Naive thymus-derived CD4-positive, alpha-beta T cell (primary cell): ENCODE results near the gene FHIT. TPM values are rescaled to one million over a fixed set of nuclear protein-coding genes. Genes with fewer than 3 reads are reported as not detected.

Experiments
- ATAC-seq: fragments of 150-1000 bp; cut with Tn5 transposase; 2 replicates; pipeline ENCODE4 v1.10.0; 2021; ENCODE audit warnings: mild to moderate bottlenecking, moderate library complexity
- CTCF ChIA-PET: fragments of 350-600 bp; sonication (Branson Sonifier 250); formaldehyde crosslinking; loops from one replicate; lab custom pipeline; 2021; ENCODE audit warnings: antibody characterized with exemption; lab: Charles Lee
- POLR2A ChIA-PET: fragments of 350-600 bp; sonication (Branson Sonifier 250); formaldehyde crosslinking; loops from one replicate; lab custom pipeline; 2021; ENCODE audit warnings: antibody characterized with exemption, inconsistent platforms; lab: Charles Lee
- DNase-seq, 9 donors: peaks; one replicate each; pipeline versions ENCODE4 v3.0.0 to v3.0.0-alpha.2; 2020 to 2022; ENCODE audit warnings: mixed read lengths in 1 of 9
- H3K27ac ChIP-seq: one replicate; pipeline ENCODE4 v1.7.0; 2013; ENCODE audit warnings: mild to moderate bottlenecking, low read depth, low read length, moderate library complexity
- H3K27me3 ChIP-seq, 2 donors: one replicate each; pipeline ENCODE4 v1.7.0; 2013; ENCODE audit warnings: low read length in 2 of 2, mild to moderate bottlenecking in 2 of 2, moderate library complexity in 2 of 2; ENCODE audit not compliant: control insufficient read depth in 2 of 2, insufficient read depth in 2 of 2
- H3K36me3 ChIP-seq, 3 experiments: 1 replicate in 2 of 3; 2 replicates in 1 of 3; pipeline ENCODE4 v1.7.0; 2013; ENCODE audit warnings: low read length in 3 of 3, mild to moderate bottlenecking in 3 of 3, moderate library complexity in 1 of 3; ENCODE audit not compliant: insufficient read depth in 3 of 3, control insufficient read depth in 2 of 3
- H3K4me1 ChIP-seq, 2 donors: one replicate each; pipeline ENCODE4 v1.7.0; 2013; ENCODE audit warnings: low read length in 2 of 2, mild to moderate bottlenecking in 2 of 2, moderate library complexity in 1 of 2; ENCODE audit not compliant: control insufficient read depth in 2 of 2, insufficient read depth in 2 of 2
- H3K4me3 ChIP-seq: 2 replicates; pipeline ENCODE4 v1.7.0; 2013; ENCODE audit warnings: mild to moderate bottlenecking, low read length
- H3K9me3 ChIP-seq, 3 experiments: 1 replicate in 2 of 3; 2 replicates in 1 of 3; pipeline ENCODE4 v1.7.0; 2013; ENCODE audit warnings: low read length in 3 of 3; ENCODE audit not compliant: control insufficient read depth in 2 of 3
- H3K27ac Mint-ChIP-seq, 9 donors: one replicate each; pipeline ENCODE4 v1.8.0; 2020 to 2022; ENCODE audit warnings: mixed read lengths in 9 of 9, mild to moderate bottlenecking in 8 of 9, moderate library complexity in 5 of 9, inconsistent platforms in 2 of 9
- H3K27me3 Mint-ChIP-seq, 5 donors: one replicate each; pipeline ENCODE4 v1.8.0; 2021 to 2022; ENCODE audit warnings: mixed read lengths in 5 of 5, mild to moderate bottlenecking in 1 of 5
- H3K36me3 Mint-ChIP-seq, 5 donors: one replicate each; pipeline ENCODE4 v1.8.0; 2020 to 2022; ENCODE audit warnings: mixed read lengths in 5 of 5, mild to moderate bottlenecking in 3 of 5, inconsistent platforms in 1 of 5
- H3K4me1 Mint-ChIP-seq, 7 donors: one replicate each; pipeline ENCODE4 v1.8.0; 2020 to 2022; ENCODE audit warnings: mixed read lengths in 7 of 7, mild to moderate bottlenecking in 3 of 7, inconsistent platforms in 1 of 7
- H3K4me3 Mint-ChIP-seq, 10 donors: one replicate each; pipeline ENCODE4 v1.8.0; 2020 to 2022; ENCODE audit warnings: mild to moderate bottlenecking in 10 of 10, mixed read lengths in 10 of 10, moderate library complexity in 6 of 10, inconsistent platforms in 2 of 10
- H3K9me3 Mint-ChIP-seq, 11 donors: one replicate each; pipeline ENCODE4 v1.8.0; 2020 to 2022; ENCODE audit warnings: mixed read lengths in 11 of 11, mild to moderate bottlenecking in 4 of 11, inconsistent platforms in 1 of 11, moderate library complexity in 1 of 11
- intact Hi-C, 2 donors: fragments of 100-400 bp; cut with micrococcal nuclease; formaldehyde crosslinking; loops; one replicate each; pipeline ENCODE4 v1.15.1; 2023
- polyA plus RNA-seq, 2 donors: library from polyadenylated mRNA; unstranded; fragments of 300-500 nt; fragmentation: Illumina TruSeq; gene quantifications; one replicate each; pipeline ENCODE4 v1.2.3, GENCODE V29; 2021
- total RNA-seq, 6 experiments: library from RNA in 5 of 6; stranded (reverse) in 5 of 6; gene quantifications; 1 replicate in 5 of 6; 2 replicates in 1 of 6; pipeline ENCODE4 v1.2.3 and lab custom pipeline; 2021 to 2026

Gene FHIT
- total and polyA plus RNA-seq, 7 experiments from 2014 or later = 51.2 to 230 (median 152) TPM

DNA sequence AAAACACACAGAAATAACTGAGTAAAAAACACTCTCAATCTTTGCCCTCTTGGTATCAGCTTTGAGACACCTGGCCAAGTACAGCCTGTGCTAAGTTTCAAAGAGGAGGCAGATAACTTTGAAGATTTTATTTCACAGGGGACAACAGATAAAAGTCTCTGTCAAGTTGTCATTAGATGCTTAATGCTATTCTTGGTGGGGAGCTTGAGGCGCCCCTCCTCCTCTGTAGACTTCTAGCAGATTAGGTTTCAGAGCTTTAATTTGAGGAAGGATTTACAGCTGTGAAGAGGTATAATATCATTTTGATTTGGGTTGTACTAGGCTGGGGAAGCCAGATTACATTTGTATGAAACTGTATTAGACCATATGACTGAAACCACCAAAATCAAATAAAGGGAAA lies 620.3 kb downstream of the FHIT start:
- Mint-ChIP-seq H3K36me3 (no peaks in the 10 kb centered on the region), H3K27ac (no peak overlapping the region), H3K9me3 (peaks cover 0 to 2% (median 0%) of the 10 kb centered on the region in 11 donors), H3K4me3 (no peak overlapping the region), H3K27me3 (peaks cover 0 to 4% (median 0%) of the 10 kb centered on the region in 5 donors), H3K4me1 (no peaks in the 10 kb centered on the region)
- intact Hi-C loops = no loop called here
- POLR2A ChIA-PET = no interaction called here
- CTCF ChIA-PET = no interaction called here
- no peaks in the 10 kb centered on the region for H3K27me3 ChIP-seq
- no peak overlapping the region for H3K4me3 ChIP-seq
- no peak for DNase-seq
- no peaks in the 10 kb centered on the region for H3K36me3 ChIP-seq
- no peak overlapping the region for H3K27ac ChIP-seq
- H3K4me1 ChIP-seq = no peaks in the 10 kb centered on the region
- no peak for ATAC-seq
- H3K9me3 ChIP-seq = no peaks in the 10 kb centered on the region

DNA sequence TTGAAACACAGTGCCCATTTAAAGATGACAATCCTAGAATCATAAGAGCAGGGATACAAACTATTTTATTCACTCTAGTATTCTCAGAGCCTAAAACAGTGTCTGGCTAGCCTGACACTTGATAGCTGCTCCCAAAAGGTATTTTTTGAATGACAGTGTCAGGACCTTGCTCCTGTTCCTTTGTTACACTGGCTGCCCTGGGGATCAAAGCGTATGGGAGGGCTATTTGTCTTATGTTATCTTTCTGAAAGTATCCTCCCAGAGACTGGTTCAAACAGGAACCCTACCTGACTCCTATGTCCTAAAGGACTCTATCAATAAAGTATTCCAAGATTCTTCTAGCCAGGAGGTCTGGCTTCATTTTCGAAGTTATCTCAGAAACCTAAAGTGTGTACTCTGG lies 621.4 kb downstream of the FHIT start:
- Histone ChIP-seq H3K4me1 (no peaks in the 10 kb centered on the region), H3K9me3 (no peaks in the 10 kb centered on the region), H3K27me3 (no peaks in the 10 kb centered on the region), H3K27ac (no peak overlapping the region), H3K4me3 (no peak overlapping the region), H3K36me3 (no peaks in the 10 kb centered on the region)
- DNase-seq (no peak), ATAC-seq (no peak)
- Mint-ChIP-seq H3K9me3 (peaks cover 0 to 2% (median 0%) of the 10 kb centered on the region in 11 donors), H3K27ac (no peak overlapping the region), H3K4me1 (no peaks in the 10 kb centered on the region), H3K36me3 (no peaks in the 10 kb centered on the region), H3K27me3 (peaks cover 0 to 4% (median 0%) of the 10 kb centered on the region in 5 donors), H3K4me3 (no peak overlapping the region)
- ChIA-PET CTCF (no interaction called here), POLR2A (no interaction called here)
- intact Hi-C loops = no loop called here

DNA sequence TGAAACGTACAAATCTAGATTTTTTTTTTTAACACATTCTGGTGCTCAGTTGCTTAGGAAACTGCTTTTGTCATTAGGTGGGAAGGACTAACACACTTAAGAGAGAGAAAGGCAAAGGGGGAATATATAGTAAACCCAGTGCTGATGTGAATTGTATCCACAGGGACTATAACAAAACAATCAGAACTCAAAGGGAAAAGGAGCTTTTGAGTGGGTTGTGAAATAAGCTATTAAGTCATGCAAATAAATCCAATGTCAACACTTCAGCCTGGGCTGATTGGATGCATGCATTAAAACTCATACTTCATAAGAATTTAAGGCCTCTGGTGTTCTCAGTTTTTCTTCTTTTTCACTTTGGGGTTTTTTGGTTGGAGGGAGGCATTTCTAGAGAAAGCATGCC lies 628.9 kb downstream of the FHIT start:
- Histone ChIP-seq H3K27me3 (no peaks in the 10 kb centered on the region), H3K9me3 (no peaks in the 10 kb centered on the region), H3K4me3 (no peak overlapping the region), H3K36me3 (no peaks in the 10 kb centered on the region), H3K4me1 (no peaks in the 10 kb centered on the region), H3K27ac (no peak overlapping the region)
- Mint-ChIP-seq H3K27me3 (no peaks in the 10 kb centered on the region), H3K27ac (no peak overlapping the region), H3K4me3 (no peak overlapping the region), H3K36me3 (peaks cover 0 to 9% (median 4%) of the 10 kb centered on the region in 5 donors), H3K9me3 (peaks cover 0 to 20% (median 4%) of the 10 kb centered on the region in 11 donors), H3K4me1 (no peaks in the 10 kb centered on the region)
- no peak for DNase-seq
- intact Hi-C loops = no loop called here
- ChIA-PET POLR2A (no interaction called here), CTCF (no interaction called here)
- ATAC-seq = no peak

DNA sequence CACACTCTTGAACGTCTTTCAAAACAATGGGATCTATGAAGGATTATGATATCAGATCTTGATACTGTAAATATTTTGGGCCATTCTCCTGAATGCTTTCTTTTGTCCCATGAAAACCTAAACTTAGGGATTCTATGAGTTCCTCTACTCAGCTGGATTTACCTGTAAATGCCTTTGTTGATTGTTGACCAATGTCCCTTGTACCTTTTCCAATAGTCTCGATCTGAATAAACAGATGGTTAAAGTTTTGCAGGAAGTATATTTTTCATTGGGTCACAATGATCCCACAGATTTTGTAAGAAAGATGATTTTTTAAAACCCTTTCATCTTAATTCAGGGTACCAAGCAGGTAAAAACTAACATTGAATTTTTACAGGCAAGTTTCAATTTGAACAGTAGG lies 634.1 kb downstream of the FHIT start:
- no peak for ATAC-seq
- H3K4me1 Mint-ChIP-seq = no peaks in the 10 kb centered on the region
- peaks cover 0 to 2% (median 0%) of the 10 kb centered on the region in 5 donors for H3K27me3 Mint-ChIP-seq
- Histone ChIP-seq H3K4me1 (no peaks in the 10 kb centered on the region), H3K27me3 (no peaks in the 10 kb centered on the region), H3K9me3 (no peaks in the 10 kb centered on the region), H3K4me3 (no peak overlapping the region), H3K27ac (no peak overlapping the region), H3K36me3 (no peaks in the 10 kb centered on the region)
- H3K36me3 Mint-ChIP-seq = peaks cover 0 to 14% (median 4%) of the 10 kb centered on the region in 5 donors
- peaks cover 0 to 27% (median 5%) of the 10 kb centered on the region in 11 donors for H3K9me3 Mint-ChIP-seq
- no peak overlapping the region for H3K27ac Mint-ChIP-seq
- ChIA-PET CTCF (no interaction called here), POLR2A (no interaction called here)
- intact Hi-C loops = no loop called here
- no peak for DNase-seq
- no peak overlapping the region for H3K4me3 Mint-ChIP-seq

DNA sequence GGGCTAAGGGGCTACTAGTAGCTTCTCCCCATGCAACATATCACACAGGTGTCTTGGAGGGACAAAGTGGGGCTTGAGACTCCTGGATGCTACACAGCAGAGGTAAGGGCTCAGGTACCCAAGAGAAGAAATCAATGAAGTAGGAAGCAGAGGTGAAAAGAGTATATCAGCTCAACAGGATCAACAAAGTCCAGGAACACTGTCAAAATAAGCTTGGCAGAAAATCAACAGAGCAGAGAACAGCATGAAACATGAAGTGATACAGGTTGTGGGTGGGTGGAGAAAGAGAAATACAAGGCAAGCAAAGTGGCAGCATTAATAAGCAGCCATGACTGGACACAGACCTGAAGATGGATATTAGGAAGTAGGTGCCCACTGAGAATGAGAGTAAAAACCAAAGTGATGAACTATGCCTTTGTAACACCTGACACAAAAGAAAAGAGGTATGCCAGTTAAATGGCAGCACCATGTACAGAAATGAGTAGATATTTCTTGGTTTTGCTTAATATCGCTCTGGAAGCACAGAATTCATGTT lies 637.4 kb downstream of the FHIT start:
- H3K4me3 ChIP-seq = no peak overlapping the region
- DNase-seq (no peak), ATAC-seq (no peak)
- Mint-ChIP-seq H3K4me1 (peaks cover 0 to 2% (median 0%) of the 10 kb centered on the region in 7 donors), H3K36me3 (peaks cover 0 to 14% (median 0%) of the 10 kb centered on the region in 5 donors), H3K27me3 (peaks cover 0 to 2% (median 0%) of the 10 kb centered on the region in 5 donors), H3K27ac (no peak overlapping the region), H3K4me3 (no peak overlapping the region), H3K9me3 (peaks cover 0 to 13% (median 3%) of the 10 kb centered on the region in 11 donors)
- H3K36me3 ChIP-seq = no peaks in the 10 kb centered on the region
- no peaks in the 10 kb centered on the region for H3K27me3 ChIP-seq
- no peak overlapping the region for H3K27ac ChIP-seq
- ChIA-PET CTCF (no interaction called here), POLR2A (no interaction called here)
- intact Hi-C loops = no loop called here
- H3K9me3 ChIP-seq = no peaks in the 10 kb centered on the region
- H3K4me1 ChIP-seq = no peaks in the 10 kb centered on the region

DNA sequence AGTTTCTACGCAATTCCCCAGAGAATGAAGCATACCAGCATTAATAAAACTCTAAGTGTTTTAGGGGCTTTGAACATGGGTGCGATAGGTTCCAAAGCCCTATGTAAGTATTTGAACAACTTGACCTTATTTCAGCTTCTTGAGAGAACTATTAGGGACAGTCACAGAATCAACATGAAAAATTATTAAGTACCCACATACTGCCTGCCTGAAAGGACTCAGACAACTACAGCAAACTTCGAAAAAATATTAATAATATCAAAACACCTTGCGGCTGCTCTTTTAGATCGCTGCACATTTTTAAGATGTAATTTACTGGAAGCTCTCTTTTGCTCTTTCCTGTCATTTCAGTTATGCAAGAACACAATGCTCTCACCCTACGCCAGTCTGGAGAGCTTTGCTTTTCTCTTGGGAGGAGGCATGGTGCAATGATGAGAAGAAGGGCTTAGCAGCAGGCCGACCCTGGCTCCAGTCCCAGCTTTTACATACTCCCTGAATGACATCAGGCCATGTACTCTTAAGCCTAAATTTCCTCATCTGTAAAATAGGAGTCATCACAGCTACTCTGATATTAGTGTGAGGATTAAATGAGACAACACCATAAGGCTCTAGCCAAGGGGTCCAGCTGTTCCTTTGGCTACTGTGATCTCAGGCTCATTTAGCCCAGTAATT lies 640.7 kb downstream of the FHIT start:
- DNase-seq (no peak), ATAC-seq (no peak)
- Mint-ChIP-seq H3K4me1 (peaks cover 0 to 2% (median 0%) of the 10 kb centered on the region in 7 donors), H3K27ac (no peak overlapping the region), H3K9me3 (peaks cover 0 to 8% (median 0%) of the 10 kb centered on the region in 11 donors), H3K4me3 (no peak overlapping the region), H3K27me3 (no peaks in the 10 kb centered on the region), H3K36me3 (peaks cover 0 to 14% (median 0%) of the 10 kb centered on the region in 5 donors)
- Histone ChIP-seq H3K27ac (no peak overlapping the region), H3K4me1 (no peaks in the 10 kb centered on the region), H3K9me3 (no peaks in the 10 kb centered on the region), H3K4me3 (no peak overlapping the region), H3K36me3 (no peaks in the 10 kb centered on the region), H3K27me3 (no peaks in the 10 kb centered on the region)
- ChIA-PET POLR2A (no interaction called here), CTCF (interaction anchor here (0.8 kb wide), 1 partner anchor 11 kb away, joined by 3 read pairs; no protein-coding TSS in a partner anchor)
- intact Hi-C loops = no loop called here

DNA sequence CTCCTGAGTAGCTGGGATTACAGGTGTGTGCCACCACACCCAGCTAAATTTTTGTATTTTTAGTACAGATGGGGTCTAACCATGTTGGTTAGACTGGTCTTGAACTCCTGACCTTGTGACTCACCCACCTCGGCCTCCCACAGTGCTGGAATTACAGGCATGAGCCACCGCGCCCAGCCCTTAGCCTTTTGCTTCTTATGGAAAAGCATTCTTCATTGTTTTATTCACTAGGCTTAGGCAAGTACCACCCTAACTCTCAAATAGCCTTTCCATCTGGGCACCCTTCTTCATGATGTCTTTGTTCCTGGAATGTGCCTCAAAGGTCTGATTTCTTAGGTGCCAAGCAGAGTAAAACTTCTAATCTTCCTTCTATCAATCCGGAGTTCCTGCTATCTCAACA lies 641.8 kb downstream of the FHIT start:
- peaks cover 0 to 2% (median 0%) of the 10 kb centered on the region in 7 donors for H3K4me1 Mint-ChIP-seq

More for the DNA sequence above, 641.8 kb downstream of the FHIT start:
- Histone ChIP-seq H3K27me3 (no peaks in the 10 kb centered on the region), H3K27ac (no peak overlapping the region), H3K36me3 (no peaks in the 10 kb centered on the region), H3K4me1 (no peaks in the 10 kb centered on the region), H3K9me3 (no peaks in the 10 kb centered on the region), H3K4me3 (no peak overlapping the region)
- intact Hi-C loops = loop anchor here in 1 of 2 donors (10.0 kb wide), 1 partner anchor 1035 kb away; no protein-coding TSS in a partner anchor
- Mint-ChIP-seq H3K27me3 (no peaks in the 10 kb centered on the region), H3K36me3 (peaks cover 0 to 14% (median 0%) of the 10 kb centered on the region in 5 donors), H3K9me3 (peaks cover 0 to 8% (median 0%) of the 10 kb centered on the region in 11 donors), H3K27ac (no peak overlapping the region), H3K4me3 (no peak overlapping the region)
- no peak for ATAC-seq
- no peak for DNase-seq
- ChIA-PET CTCF (no interaction called here), POLR2A (no interaction called here)
